ENCODE measurements around the gene OLFML2A. TPM values are rescaled to one million over a fixed set of nuclear protein-coding genes. Genes with fewer than 3 reads are reported as not detected.

The OLFML2A gene
- total and polyA plus RNA-seq, 2 of the 4 experiments (the other 2 are of a cell fraction) = 2.0 to 5.9 TPM

- intact Hi-C loops (cut with micrococcal nuclease) (loop anchor here (10.0 kb wide), 1 partner anchor 241 kb away; no protein-coding TSS in a partner anchor), in situ Hi-C loops (cut with MboI; ENCODE audit: low sequenced_read_pairs) (no loop called here), dilution Hi-C loops (cut with HindIII; ENCODE audit: low sequenced_read_pairs, unreplicated experiment) (no loop called here)
- POLR2A ChIA-PET (ENCODE audit: unreplicated experiment) = interaction anchor here (0.5 to 1.0 kb wide), 2 partner anchors 66 to 87 kb away, joined by 3 to 4 read pairs; no protein-coding TSS in a partner anchor
- H3K9ac ChIP-seq (ENCODE audit: low read depth, low read length) = no peak overlapping the region
- ATAC-seq (ENCODE audit: low read depth) = peak; percentile 25; the same call in 1 of the 2 replicates
- BruUV-seq (replicated peaks) = no TSS peak
- no peak overlapping the region for H3K18ac ChIP-seq (ENCODE audit: low read depth, low read length)
- peaks cover 4% of the 10 kb centered on the region; the same call in 1 of the 2 replicates for H3K9me1 ChIP-seq (ENCODE audit: insufficient read depth, low read length)
- H4K91ac ChIP-seq (ENCODE audit: insufficient read depth, low read depth, low read length) = no peak overlapping the region
- H3K36me3 ChIP-seq (ENCODE audit: control insufficient read depth, insufficient read depth, low read length) = peaks cover 49% of the 10 kb centered on the region
- peaks cover 56% of the 10 kb centered on the region for H4K20me1 ChIP-seq (ENCODE audit: insufficient read depth, low read length)
- no peak overlapping the region for H2AFZ ChIP-seq (replicated peaks; ENCODE audit: low read length, poor library complexity)
- no peak overlapping the region for H3K4me3 ChIP-seq (ENCODE audit: insufficient read depth, low read depth, low read length)
- no peak overlapping the region for H3K23ac ChIP-seq (ENCODE audit: low read depth, low read length)
- H2AK9ac ChIP-seq (replicated peaks; ENCODE audit: low read depth, low read length, poor library complexity) = peak overlapping the region; percentile 76
- no peak overlapping the region for H3K27ac ChIP-seq (ENCODE audit: insufficient read depth, low read length)
- no peak overlapping the region for H4K5ac ChIP-seq (ENCODE audit: low read depth, low read length)
- WGBS, 2 experiments (ENCODE audit: extremely low coverage in 2 of 2, insufficient read length in 1 of 2) = 59% methylated on average over 5 of the region's 16 CpGs; no CpG with 5 or more reads in 1 of the 2 experiments
- no peak overlapping the region for H4K8ac ChIP-seq (ENCODE audit: low read depth in 2 of 2, low read length in 2 of 2)
- no peaks in the 10 kb centered on the region for H3K9me3 ChIP-seq (ENCODE audit: control insufficient read depth, insufficient read depth, low read length)
- no peak overlapping the region for H3K4me2 ChIP-seq (ENCODE audit: low read depth, low read length)
- no peak overlapping the region for H2BK5ac ChIP-seq (ENCODE audit: low read depth, low read length, poor library complexity, severe bottlenecking)
- H3K4ac ChIP-seq (ENCODE audit: low read depth, low read length) = no peak overlapping the region
- no peak overlapping the region for H2BK20ac ChIP-seq (ENCODE audit: low read depth, low read length)
- H3K27me3 ChIP-seq (ENCODE audit: control insufficient read depth, insufficient read depth, low read length) = no peaks in the 10 kb centered on the region
- H2AK5ac ChIP-seq (ENCODE audit: low read depth, low read length) = no peak overlapping the region
- no peak overlapping the region for H2BK15ac ChIP-seq (ENCODE audit: low read depth, low read length)
- DNase-seq = no peak
- no peak overlapping the region; the same call in 1 of the 2 replicates for H3K56ac ChIP-seq (ENCODE audit: extremely low read depth, insufficient read depth, low read length)
- H2BK120ac ChIP-seq (ENCODE audit: low read depth, low read length) = no peak overlapping the region
- H3K14ac ChIP-seq (replicated peaks; ENCODE audit: low read depth, low read length) = no peak overlapping the region
- peaks cover 9% of the 10 kb centered on the region for H3K4me1 ChIP-seq (ENCODE audit: control insufficient read depth, insufficient read depth, low read length)
- CTCF ChIA-PET = interaction anchor here (0.6 to 5.7 kb wide), 4 partner anchors 43 to 89 kb away, joined by 3 to 165 read pairs (median 3); partner anchors contain the start of genes NR6A1 and OLFML2A
- H3K79me1 ChIP-seq (ENCODE audit: low read depth in 1 of 2, low read length in 2 of 2) = peaks cover 13 to 38% of the 10 kb centered on the region in 2 experiments
- TF ChIP-seq USF2 (IDR thresholded peaks at IDR 0.05; ENCODE audit: low read depth, low read length) (no peak), RAD21 (IDR thresholded peaks at IDR 0.05; ENCODE audit: low read length) (peak; percentile 50), NFE2L2 (IDR thresholded peaks at IDR 0.05; ENCODE audit: low read depth, low read length) (no peak), RCOR1 (IDR thresholded peaks at IDR 0.05; ENCODE audit: insufficient replicate concordance, low read length) (no peak), CTCF (conservative IDR thresholded peaks at IDR 0.05; ENCODE audit: low read depth, low read length) (peak; percentile 47), POLR2A (IDR thresholded peaks at IDR 0.05; ENCODE audit: low read depth, low read length) (no peak), CHD1 (IDR thresholded peaks at IDR 0.05; ENCODE audit: low read depth, low read length) (no peak), MAZ (IDR thresholded peaks at IDR 0.05; ENCODE audit: borderline replicate concordance, low read depth, low read length) (no peak), BHLHE40 (IDR thresholded peaks at IDR 0.05; ENCODE audit: low read depth, low read length) (no peak), SMC3 (IDR thresholded peaks at IDR 0.05; ENCODE audit: low read depth, low read length) (peak; percentile 41; the same call in 1 of the 2 replicates), RFX5 (IDR thresholded peaks at IDR 0.05; ENCODE audit: low read depth, low read length) (no peak), CEBPB (IDR thresholded peaks at IDR 0.05; ENCODE audit: low read depth, low read length) (no peak), MAFK (IDR thresholded peaks at IDR 0.05; ENCODE audit: low read depth, low read length) (no peak), MXI1 (IDR thresholded peaks at IDR 0.05; ENCODE audit: borderline replicate concordance, low read depth, low read length) (no peak)
These were observed 79.2 kb downstream of the OLFML2A start for GRCh38 chr9:124855944-124856765.
